ENCODE measurements around the gene CAMSAP3.
"Not testable (repeated sequence)": the region's sequence is repeated elsewhere in the genome, so short reads cannot be mapped to it uniquely, and the experiment has no call there.

Gene CAMSAP3

DNA sequence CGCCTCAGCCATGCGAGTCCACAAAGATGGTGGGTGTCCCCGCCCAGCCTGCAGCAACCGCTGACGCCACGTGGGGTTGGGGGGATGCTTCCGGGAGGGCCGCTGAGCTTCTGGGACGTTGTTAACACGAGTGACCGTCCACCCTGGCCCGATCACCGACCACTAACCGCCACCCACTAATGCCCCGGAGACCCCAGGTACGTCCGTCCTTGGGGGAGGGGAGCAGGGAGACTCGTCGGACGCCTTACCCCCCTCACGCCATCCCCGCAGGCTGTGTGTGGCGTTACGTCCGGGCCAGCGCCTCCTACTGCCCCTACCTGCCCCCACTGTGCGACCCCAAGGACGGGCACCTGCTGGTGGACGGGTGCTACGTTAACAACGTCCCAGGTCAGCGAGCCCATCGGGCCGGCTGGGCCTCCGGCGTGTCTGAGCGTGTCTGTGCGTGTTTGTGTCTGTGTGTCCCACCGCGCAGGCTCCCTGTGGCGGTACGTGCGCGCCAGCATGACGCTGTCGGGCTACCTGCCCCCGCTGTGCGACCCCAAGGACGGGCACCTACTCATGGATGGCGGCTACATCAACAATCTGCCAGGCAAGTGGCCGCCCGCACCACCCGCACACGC is 38.9 kb upstream of the CAMSAP3 start:
- H3K27ac ChIP-seq (ENCODE audit: low read length) = no peak overlapping the region
- no peaks in the 10 kb centered on the region for H3K27me3 ChIP-seq (ENCODE audit: control insufficient read depth in 1 of 2, insufficient read depth in 2 of 2, low read length in 2 of 2)
- H3K9ac ChIP-seq (ENCODE audit: low read length in 2 of 2) = no peak overlapping the region
- H3K36me3 ChIP-seq (ENCODE audit: control insufficient read depth in 2 of 2, insufficient read depth in 2 of 2, low read length in 2 of 2) = peaks cover 38 to 44% of the 10 kb centered on the region in 2 donors
- H3K9me3 ChIP-seq (ENCODE audit: control insufficient read depth in 2 of 2, low read length in 2 of 2) = no peaks in the 10 kb centered on the region
- no peak overlapping the region for H3K4me3 ChIP-seq (ENCODE audit: low read length in 2 of 2)
- H3K4me1 ChIP-seq (ENCODE audit: control insufficient read depth, insufficient read depth, low read length) = no peaks in the 10 kb centered on the region

DNA sequence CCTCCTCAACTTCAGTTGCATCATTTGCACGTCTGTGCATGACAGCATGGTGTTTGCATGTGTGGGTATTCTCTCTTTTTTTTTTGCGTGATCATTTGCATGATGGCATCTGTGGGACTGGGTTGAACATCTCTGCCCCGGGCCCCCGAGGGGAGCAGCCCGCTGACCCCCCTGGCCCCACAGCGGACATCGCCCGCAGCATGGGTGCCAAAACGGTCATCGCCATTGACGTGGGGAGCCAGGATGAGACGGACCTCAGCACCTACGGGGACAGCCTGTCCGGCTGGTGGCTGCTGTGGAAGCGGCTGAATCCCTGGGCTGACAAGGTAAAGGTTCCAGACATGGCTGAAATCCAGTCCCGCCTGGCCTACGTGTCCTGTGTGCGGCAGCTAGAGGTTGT is 37.0 kb upstream of the CAMSAP3 start:
- H3K36me3 ChIP-seq (ENCODE audit: control insufficient read depth in 2 of 2, insufficient read depth in 2 of 2, low read length in 2 of 2) = peaks cover 36 to 42% of the 10 kb centered on the region in 2 donors
- no peaks in the 10 kb centered on the region for H3K4me1 ChIP-seq (ENCODE audit: control insufficient read depth, insufficient read depth, low read length)
- H3K9ac ChIP-seq (ENCODE audit: low read length in 2 of 2) = no peak overlapping the region
- H3K9me3 ChIP-seq (ENCODE audit: control insufficient read depth in 2 of 2, low read length in 2 of 2) = no peaks in the 10 kb centered on the region
- H3K27ac ChIP-seq (ENCODE audit: low read length) = no peak overlapping the region
- H3K27me3 ChIP-seq (ENCODE audit: control insufficient read depth in 1 of 2, insufficient read depth in 2 of 2, low read length in 2 of 2) = no peaks in the 10 kb centered on the region
- no peak overlapping the region for H3K4me3 ChIP-seq (ENCODE audit: low read length in 2 of 2)

DNA sequence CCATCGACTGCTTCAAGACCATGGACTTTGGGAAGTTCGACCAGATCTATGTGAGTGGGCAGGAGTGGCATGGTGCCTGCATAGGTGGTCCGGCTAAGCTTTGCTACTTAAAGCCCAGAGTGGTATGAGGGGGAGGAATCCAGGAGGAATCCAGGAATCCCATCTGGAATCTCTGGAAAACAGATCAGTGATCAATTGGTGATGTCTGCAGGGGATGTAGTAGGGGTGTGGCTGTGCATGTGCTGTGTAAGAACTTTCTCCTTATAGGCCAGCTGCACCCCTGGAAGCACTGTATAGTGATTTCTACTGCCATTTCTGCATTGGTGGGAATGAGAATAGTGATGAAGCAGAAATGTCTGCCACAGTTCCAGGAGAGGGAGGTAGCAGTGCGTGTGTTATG is 36.6 kb upstream of the CAMSAP3 start:
- Histone ChIP-seq H3K4me1 (ENCODE audit: control insufficient read depth, insufficient read depth, low read length) (no peaks in the 10 kb centered on the region), H3K9me3 (ENCODE audit: control insufficient read depth in 2 of 2, low read length in 2 of 2) (no peaks in the 10 kb centered on the region), H3K9ac (ENCODE audit: low read length in 2 of 2) (no peak overlapping the region), H3K27ac (ENCODE audit: low read length) (no peak overlapping the region), H3K27me3 (ENCODE audit: control insufficient read depth in 1 of 2, insufficient read depth in 2 of 2, low read length in 2 of 2) (no peaks in the 10 kb centered on the region), H3K36me3 (ENCODE audit: control insufficient read depth in 2 of 2, insufficient read depth in 2 of 2, low read length in 2 of 2) (peaks cover 34 to 42% of the 10 kb centered on the region in 2 donors), H3K4me3 (ENCODE audit: low read length in 2 of 2) (no peak overlapping the region)

DNA sequence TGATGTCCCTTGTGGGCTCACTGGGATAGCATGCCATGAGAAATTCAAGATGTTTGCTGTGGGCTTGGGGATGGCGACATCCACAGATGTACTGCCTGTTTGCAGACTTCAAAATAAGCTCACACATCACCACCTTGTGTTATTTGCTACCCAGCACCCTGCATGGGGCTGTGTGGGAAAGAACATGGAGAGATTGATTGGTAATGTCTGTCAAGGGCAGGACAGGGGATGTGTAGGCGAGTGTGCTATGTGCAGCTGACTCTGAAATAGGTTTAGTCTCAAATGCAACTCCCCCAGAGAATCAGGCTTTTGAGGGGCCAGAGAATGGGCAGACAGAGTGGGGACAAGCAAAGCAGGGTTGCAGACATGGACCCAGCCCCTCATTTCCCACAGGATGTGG is 35.4 kb upstream of the CAMSAP3 start:
- H3K27ac ChIP-seq (ENCODE audit: low read length) = no peak overlapping the region
- H3K4me1 ChIP-seq (ENCODE audit: control insufficient read depth, insufficient read depth, low read length) = no peaks in the 10 kb centered on the region
- no peak overlapping the region for H3K4me3 ChIP-seq (ENCODE audit: low read length in 2 of 2)
- no peak overlapping the region for H3K9ac ChIP-seq (ENCODE audit: low read length in 2 of 2)
- H3K36me3 ChIP-seq (ENCODE audit: control insufficient read depth in 2 of 2, insufficient read depth in 2 of 2, low read length in 2 of 2) = peaks cover 34 to 39% of the 10 kb centered on the region in 2 donors
- H3K27me3 ChIP-seq (ENCODE audit: control insufficient read depth in 1 of 2, insufficient read depth in 2 of 2, low read length in 2 of 2) = no peaks in the 10 kb centered on the region
- H3K9me3 ChIP-seq (ENCODE audit: control insufficient read depth in 2 of 2, low read length in 2 of 2) = no peaks in the 10 kb centered on the region

DNA sequence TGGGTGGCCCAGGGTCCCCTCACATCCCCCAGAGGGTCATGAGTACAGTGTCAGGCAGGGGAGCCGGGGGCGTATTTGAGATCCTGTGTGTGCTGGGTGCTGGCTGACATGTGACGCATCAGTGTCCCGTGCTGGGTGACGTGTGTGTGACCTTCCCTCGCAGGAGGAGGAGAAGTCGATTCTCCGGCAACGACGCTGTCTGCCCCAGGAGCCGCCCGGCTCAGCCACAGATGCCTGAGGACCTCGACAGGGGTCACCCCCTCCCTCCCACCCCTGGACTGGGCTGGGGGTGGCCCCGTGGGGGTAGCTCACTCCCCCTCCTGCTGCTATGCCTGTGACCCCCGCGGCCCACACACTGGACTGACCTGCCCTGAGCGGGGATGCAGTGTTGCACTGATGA is 34.3 kb upstream of the CAMSAP3 start:
- H3K27ac ChIP-seq (ENCODE audit: low read length) = no peak overlapping the region
- H3K4me1 ChIP-seq (ENCODE audit: control insufficient read depth, insufficient read depth, low read length) = no peaks in the 10 kb centered on the region
- H3K9ac ChIP-seq (ENCODE audit: low read length in 2 of 2) = no peak overlapping the region
- no peak overlapping the region for H3K4me3 ChIP-seq (ENCODE audit: low read length in 2 of 2)
- peaks cover 33 to 35% of the 10 kb centered on the region in 2 donors for H3K36me3 ChIP-seq (ENCODE audit: control insufficient read depth in 2 of 2, insufficient read depth in 2 of 2, low read length in 2 of 2)
- H3K27me3 ChIP-seq (ENCODE audit: control insufficient read depth in 1 of 2, insufficient read depth in 2 of 2, low read length in 2 of 2) = no peaks in the 10 kb centered on the region
- no peaks in the 10 kb centered on the region for H3K9me3 ChIP-seq (ENCODE audit: control insufficient read depth in 2 of 2, low read length in 2 of 2)

DNA sequence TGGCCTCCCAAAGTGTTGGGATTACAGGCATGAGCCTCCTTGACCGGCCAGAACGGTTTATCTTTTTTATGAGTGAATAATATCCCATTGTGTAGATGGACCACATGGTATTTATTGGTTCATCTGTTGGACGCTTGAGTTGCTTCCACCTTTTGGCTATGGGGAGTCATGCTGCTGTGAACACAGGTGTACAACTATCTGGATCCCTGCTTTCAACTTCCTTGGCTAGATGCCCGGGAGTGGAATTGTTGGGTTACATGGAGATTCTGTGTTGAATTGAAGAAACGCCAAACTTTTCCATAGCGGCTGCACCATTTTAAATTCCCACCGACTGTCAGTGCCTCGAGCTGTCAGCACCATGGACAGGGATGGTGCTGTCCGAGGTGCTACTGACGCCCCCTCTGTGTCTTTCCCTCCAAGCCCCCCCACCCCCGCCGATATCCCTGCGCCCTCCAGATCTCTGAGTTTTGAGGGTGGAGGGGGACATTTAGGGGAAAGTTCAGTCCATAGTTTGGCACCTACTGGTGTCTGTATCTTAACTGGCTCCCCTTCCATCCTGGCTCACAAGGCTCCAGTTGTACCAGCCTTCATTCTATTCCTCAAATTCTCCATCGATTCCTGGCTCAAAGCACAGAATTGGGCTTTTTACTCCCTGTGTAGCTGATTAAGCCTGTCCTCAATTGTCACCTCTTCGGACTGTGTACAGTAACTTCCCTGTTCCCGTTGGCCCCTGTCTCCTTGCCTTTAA is 32.8 kb upstream of the CAMSAP3 start:
- peaks cover 21 to 22% of the 10 kb centered on the region in 2 donors for H3K36me3 ChIP-seq (ENCODE audit: control insufficient read depth in 2 of 2, insufficient read depth in 2 of 2, low read length in 2 of 2)
- H3K9ac ChIP-seq (ENCODE audit: low read length in 2 of 2) = no peak overlapping the region
- no peaks in the 10 kb centered on the region for H3K27me3 ChIP-seq (ENCODE audit: control insufficient read depth in 1 of 2, insufficient read depth in 2 of 2, low read length in 2 of 2)
- no peak overlapping the region for H3K4me3 ChIP-seq (ENCODE audit: low read length in 2 of 2)
- no peaks in the 10 kb centered on the region for H3K9me3 ChIP-seq (ENCODE audit: control insufficient read depth in 2 of 2, low read length in 2 of 2)
- no peak overlapping the region for H3K27ac ChIP-seq (ENCODE audit: low read length)
- H3K4me1 ChIP-seq (ENCODE audit: control insufficient read depth, insufficient read depth, low read length) = no peaks in the 10 kb centered on the region

DNA sequence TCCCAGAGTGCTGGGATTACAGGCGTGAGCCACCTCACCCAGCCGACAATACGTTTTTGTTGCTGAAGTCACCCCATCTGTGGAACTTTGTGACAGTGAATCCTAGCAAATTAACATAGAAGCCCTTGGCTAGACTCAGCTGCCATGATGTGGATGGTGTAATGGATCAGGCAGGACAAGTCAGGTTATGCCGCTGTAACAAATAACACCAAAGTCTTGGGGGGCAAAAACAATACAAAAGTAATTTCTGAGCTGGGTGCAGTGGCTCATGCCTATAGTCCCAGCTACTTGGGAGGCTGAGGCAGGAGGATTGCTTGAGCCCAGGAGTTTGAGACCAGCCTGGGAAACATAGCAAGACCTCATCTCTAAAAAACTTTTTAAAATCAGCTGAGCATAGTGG is 30.8 kb upstream of the CAMSAP3 start:
- Histone ChIP-seq H3K27ac (ENCODE audit: low read length) (no peak overlapping the region), H3K36me3 (ENCODE audit: control insufficient read depth in 2 of 2, insufficient read depth in 2 of 2, low read length in 2 of 2) (peaks cover 6 to 10% of the 10 kb centered on the region in 2 donors), H3K9me3 (ENCODE audit: control insufficient read depth in 2 of 2, low read length in 2 of 2) (no peaks in the 10 kb centered on the region)

DNA sequence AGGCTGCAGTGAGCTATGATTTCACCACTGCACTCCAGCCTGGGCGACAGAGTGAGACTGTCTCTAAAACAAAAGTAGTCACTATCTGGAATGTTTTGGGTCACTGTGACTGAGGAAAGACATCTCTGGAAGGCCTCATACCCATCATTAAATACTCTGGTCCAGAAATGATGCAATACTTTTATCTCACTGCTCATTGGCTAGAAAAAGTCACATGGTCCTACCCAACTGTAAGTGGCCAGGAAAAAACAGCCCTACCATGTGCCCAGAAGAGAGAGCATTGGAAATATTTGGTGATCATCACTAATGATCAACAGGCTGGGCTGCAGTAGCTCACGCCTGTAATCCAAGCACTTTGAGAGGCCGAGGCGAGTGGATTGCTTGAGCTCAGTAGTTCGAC is 30.3 kb upstream of the CAMSAP3 start:
- H3K27me3 ChIP-seq (ENCODE audit: control insufficient read depth in 1 of 2, insufficient read depth in 2 of 2, low read length in 2 of 2) = no peaks in the 10 kb centered on the region
- H3K9ac ChIP-seq (ENCODE audit: low read length in 2 of 2) = no peak overlapping the region
- no peak overlapping the region for H3K27ac ChIP-seq (ENCODE audit: low read length)
- H3K4me1 ChIP-seq (ENCODE audit: control insufficient read depth, insufficient read depth, low read length) = no peaks in the 10 kb centered on the region
- H3K4me3 ChIP-seq (ENCODE audit: low read length in 2 of 2) = no peak overlapping the region
- no peaks in the 10 kb centered on the region for H3K9me3 ChIP-seq (ENCODE audit: control insufficient read depth in 2 of 2, low read length in 2 of 2)
- H3K36me3 ChIP-seq (ENCODE audit: control insufficient read depth in 2 of 2, insufficient read depth in 2 of 2, low read length in 2 of 2) = peaks cover 4 to 7% of the 10 kb centered on the region in 2 donors

More for the DNA sequence above, 30.8 kb upstream of the CAMSAP3 start:
- no peaks in the 10 kb centered on the region for H3K27me3 ChIP-seq (ENCODE audit: control insufficient read depth in 1 of 2, insufficient read depth in 2 of 2, low read length in 2 of 2)
- no peaks in the 10 kb centered on the region for H3K4me1 ChIP-seq (ENCODE audit: control insufficient read depth, insufficient read depth, low read length)
- H3K4me3 ChIP-seq (ENCODE audit: low read length in 2 of 2) = no peak overlapping the region
- H3K9ac ChIP-seq (ENCODE audit: low read length in 2 of 2) = no peak overlapping the region

DNA sequence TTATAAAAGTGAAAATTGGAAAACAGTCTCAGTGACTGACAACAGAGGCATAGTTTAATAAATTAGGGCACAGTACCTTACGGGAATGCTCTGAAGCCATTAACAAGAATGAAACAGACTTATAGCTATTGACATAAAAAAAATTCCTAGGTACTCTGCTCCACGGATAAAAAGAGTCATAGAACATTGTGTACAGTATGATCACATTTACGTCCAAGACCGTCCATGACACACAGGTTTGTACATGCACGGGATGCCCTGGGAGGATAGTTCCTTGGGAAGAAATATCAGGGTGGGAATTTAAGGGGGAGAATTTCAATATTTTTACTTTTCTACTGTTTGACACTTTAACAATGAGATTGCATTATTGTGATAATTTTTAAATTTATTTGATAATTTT is 24.9 kb upstream of the CAMSAP3 start:
- no peaks in the 10 kb centered on the region for H3K9me3 ChIP-seq (ENCODE audit: control insufficient read depth in 2 of 2, low read length in 2 of 2)
- H3K27ac ChIP-seq (ENCODE audit: low read length) = no peak overlapping the region
- no peaks in the 10 kb centered on the region for H3K4me1 ChIP-seq (ENCODE audit: control insufficient read depth, insufficient read depth, low read length)
- no peaks in the 10 kb centered on the region for H3K27me3 ChIP-seq (ENCODE audit: control insufficient read depth in 1 of 2, insufficient read depth in 2 of 2, low read length in 2 of 2)
- no peaks in the 10 kb centered on the region for H3K36me3 ChIP-seq (ENCODE audit: control insufficient read depth in 2 of 2, insufficient read depth in 2 of 2, low read length in 2 of 2)
- no peak overlapping the region for H3K9ac ChIP-seq (ENCODE audit: low read length in 2 of 2)
- H3K4me3 ChIP-seq (ENCODE audit: low read length in 2 of 2) = no peak overlapping the region

DNA sequence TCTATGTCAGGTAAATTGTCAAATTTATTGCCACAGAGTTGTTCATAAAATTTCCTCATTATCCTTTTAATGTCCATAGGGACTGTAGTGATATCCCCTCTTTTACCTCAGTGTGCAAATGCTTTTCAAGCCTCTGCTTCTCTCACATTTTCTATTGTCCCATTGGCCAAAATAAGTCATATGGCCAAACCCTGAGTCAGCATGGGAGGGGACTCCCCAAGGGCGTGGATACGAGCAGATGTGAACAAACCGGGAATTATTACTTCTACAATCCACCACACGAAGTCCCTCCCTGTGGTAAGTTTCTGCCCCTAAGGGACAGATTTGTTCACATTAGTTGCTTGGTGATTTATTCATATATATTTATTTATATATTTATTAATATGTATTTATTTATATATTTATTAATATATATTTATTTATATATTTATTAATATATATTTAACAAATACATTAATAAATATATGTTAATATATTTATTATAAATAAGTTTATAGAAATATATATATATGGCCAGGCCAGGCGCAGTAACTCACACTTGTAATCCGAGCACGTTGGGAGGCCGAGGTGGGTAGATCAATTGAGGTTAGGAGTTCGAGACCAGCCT is 20.1 kb upstream of the CAMSAP3 start:
- H3K4me1 ChIP-seq (ENCODE audit: control insufficient read depth, insufficient read depth, low read length) = no peaks in the 10 kb centered on the region
- no peaks in the 10 kb centered on the region for H3K27me3 ChIP-seq (ENCODE audit: control insufficient read depth in 1 of 2, insufficient read depth in 2 of 2, low read length in 2 of 2)
- H3K4me3 ChIP-seq (ENCODE audit: low read length in 2 of 2) = no peak overlapping the region
- H3K9me3 ChIP-seq (ENCODE audit: control insufficient read depth in 2 of 2, low read length in 2 of 2) = no peaks in the 10 kb centered on the region
- no peaks in the 10 kb centered on the region for H3K36me3 ChIP-seq (ENCODE audit: control insufficient read depth in 2 of 2, insufficient read depth in 2 of 2, low read length in 2 of 2)
- no peak overlapping the region for H3K9ac ChIP-seq (ENCODE audit: low read length in 2 of 2)
- no peak overlapping the region for H3K27ac ChIP-seq (ENCODE audit: low read length)

DNA sequence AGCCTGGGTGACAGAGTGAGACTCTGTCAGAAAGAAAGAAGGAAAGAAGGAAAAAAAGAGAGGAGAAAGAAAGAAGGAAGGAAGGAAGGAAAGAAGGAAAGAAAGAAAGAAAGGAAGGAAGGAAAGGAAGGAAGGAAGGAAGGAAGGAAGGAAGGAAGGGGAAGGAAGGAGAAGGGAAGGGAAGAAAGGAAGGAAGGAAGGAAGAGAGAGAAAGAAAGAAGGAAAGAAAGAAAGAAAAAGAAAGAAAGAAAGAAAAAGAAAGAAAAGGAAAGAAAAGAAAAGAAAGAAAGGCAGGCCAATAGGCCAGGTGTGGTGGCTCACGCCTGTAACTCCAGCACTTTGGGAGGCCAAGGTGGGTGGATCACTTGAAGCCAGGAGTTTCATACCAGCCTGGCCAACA is 18.2 kb upstream of the CAMSAP3 start:
- H3K4me3 ChIP-seq (ENCODE audit: low read length in 2 of 2); H3K9ac ChIP-seq (ENCODE audit: low read length in 2 of 2); H3K27me3 ChIP-seq (ENCODE audit: control insufficient read depth in 1 of 2, insufficient read depth in 2 of 2, low read length in 2 of 2); H3K36me3 ChIP-seq (ENCODE audit: control insufficient read depth in 2 of 2, insufficient read depth in 2 of 2, low read length in 2 of 2); H3K4me1 ChIP-seq (ENCODE audit: control insufficient read depth, insufficient read depth, low read length); H3K27ac ChIP-seq (ENCODE audit: low read length); H3K9me3 ChIP-seq (ENCODE audit: control insufficient read depth in 2 of 2, low read length in 2 of 2): not testable (repeated sequence)
